SU-DHL-6 (cell line): ENCODE measurements around the gene HERC5.

Source experiments
- H2AFZ ChIP-seq: fragments of 200-600 bp; sonication (generic); 2 replicates; pipeline ENCODE4 v1.6.1; 2014; ENCODE audit warnings: low read depth, mild to moderate bottlenecking, moderate library complexity, mixed read lengths, antibody characterized with exemption, low read length; ENCODE audit not compliant: severe bottlenecking
- H3F3A ChIP-seq: fragments of 200-600 bp; shearing (Covaris generic); 2 replicates; pipeline ENCODE4 v1.6.0; 2016; ENCODE audit warnings: antibody characterized with exemption, mild to moderate bottlenecking; ENCODE audit not compliant: insufficient read depth
- H3K27ac ChIP-seq: fragments of 200-600 bp; sonication (generic); 2 replicates; pipeline ENCODE4 v1.5.1; 2016; ENCODE audit warnings: low read depth, mild to moderate bottlenecking, low read length, moderate library complexity, mixed read lengths
- H3K27me3 ChIP-seq: fragments of 200-600 bp; sonication (generic), shearing (Covaris generic); 2 replicates; pipeline ENCODE4 v1.6.0; 2014; ENCODE audit warnings: mild to moderate bottlenecking, low read length
- H3K36me3 ChIP-seq: fragments of 200-600 bp; sonication (generic); 2 replicates; pipeline ENCODE4 v1.6.1; 2014; ENCODE audit warnings: mild to moderate bottlenecking, low read length, mixed read lengths
- H3K4me2 ChIP-seq: fragments of 300-600, 200-600 bp; shearing (Covaris generic), sonication (generic); 2 replicates; pipeline ENCODE4 v1.6.0; 2014; ENCODE audit warnings: low read length, low read depth, mild to moderate bottlenecking; ENCODE audit not compliant: poor library complexity, severe bottlenecking
- H3K4me3 ChIP-seq: fragments of 200-600 bp; sonication (generic); 2 replicates; pipeline ENCODE4 v1.5.1; 2014; ENCODE audit warnings: antibody characterized with exemption, low read length, mild to moderate bottlenecking, mixed read lengths; ENCODE audit not compliant: insufficient read depth, poor library complexity, severe bottlenecking
- H3K79me2 ChIP-seq: fragments of 200-600 bp; sonication (generic); 2 replicates; pipeline ENCODE4 v1.6.1; 2014; ENCODE audit warnings: mild to moderate bottlenecking, low read length, moderate library complexity; ENCODE audit not compliant: insufficient read depth
- H3K9ac ChIP-seq: fragments of 200-600 bp; sonication (generic); 2 replicates; pipeline ENCODE4 v1.7.0; 2014; ENCODE audit warnings: mild to moderate bottlenecking, low read length
- H3K9me2 ChIP-seq: fragments of 200-600 bp; sonication (generic); replicated peaks from 2 replicates; pipeline ENCODE4 v1.6.1; 2014; ENCODE audit warnings: low read length; ENCODE audit not compliant: insufficient read depth
- H3K9me3 ChIP-seq: fragments of 200-600 bp; sonication (generic); 2 replicates; pipeline ENCODE4 v1.6.1; 2014; ENCODE audit warnings: low read length, mixed read lengths; ENCODE audit not compliant: insufficient read depth
- H4K20me1 ChIP-seq: fragments of 200-600 bp; sonication (generic); 2 replicates; pipeline ENCODE4 v1.6.1; 2014; ENCODE audit warnings: low read depth, mild to moderate bottlenecking, antibody characterized with exemption, low read length, moderate library complexity, mixed read lengths
- EZH2phosphoT487 ChIP-seq: fragments of 200-600 bp; sonication (generic), shearing (Covaris generic); conservative IDR thresholded peaks from 2 replicates; pipeline ENCODE4 v1.6.1; 2018; ENCODE audit warnings: mild to moderate bottlenecking, antibody characterized with exemption, low read length, moderate library complexity, mixed read lengths
- TF ChIP-seq, protein P1 (sequence below): fragments of 200-600 bp; sonication (generic); IDR thresholded peaks from one replicate; pipeline ENCODE4 v1.5.1; 2017; ENCODE audit warnings: antibody characterized with exemption, mild to moderate bottlenecking, low read length, moderate library complexity; ENCODE audit not compliant: insufficient read depth, poor library complexity, severe bottlenecking

HERC5 gene

DNA sequence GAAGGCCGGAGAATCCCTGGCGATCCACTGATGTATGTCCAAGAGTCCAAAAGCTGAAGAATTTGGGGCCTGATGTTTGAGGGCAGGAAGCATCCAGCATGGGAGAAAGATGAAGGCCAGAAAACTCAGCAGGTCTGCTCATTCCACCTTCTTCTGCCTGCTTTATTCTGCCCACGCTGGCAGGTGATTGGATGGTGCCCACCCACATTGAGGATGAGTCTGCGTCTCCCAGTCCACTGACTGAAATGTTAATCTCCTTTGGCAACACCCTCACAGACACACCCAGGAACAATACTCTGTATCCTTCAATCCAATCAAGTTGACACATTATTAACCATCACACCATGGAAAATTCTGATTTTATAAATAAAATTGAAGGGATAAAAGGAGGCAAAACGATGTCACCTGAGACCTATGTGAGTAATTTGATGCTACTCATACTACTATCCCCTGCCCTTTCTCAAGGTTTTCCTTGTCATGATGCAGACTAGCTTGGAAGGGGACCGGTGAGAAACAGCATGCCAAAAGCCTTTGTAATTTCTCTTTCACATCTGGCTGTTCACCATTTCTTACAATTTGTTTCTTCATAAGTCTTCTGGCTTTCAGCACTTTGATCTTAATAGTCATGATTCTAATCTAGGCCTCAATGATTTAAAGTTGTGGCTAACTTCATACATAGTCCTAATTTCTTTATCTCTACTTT lies 76.3 kb downstream of the HERC5 start:
- Histone ChIP-seq H3K9me2 (no peaks in the 10 kb centered on the region), H3K36me3 (no peaks in the 10 kb centered on the region), H3K9ac (no peak overlapping the region), H3K27ac (no peak overlapping the region), H3K9me3 (no peaks in the 10 kb centered on the region), H3K4me2 (no peak overlapping the region), H3K79me2 (no peaks in the 10 kb centered on the region), H3F3A (no peaks in the 10 kb centered on the region), H2AFZ (no peak overlapping the region), H3K4me3 (no peak overlapping the region), H4K20me1 (no peaks in the 10 kb centered on the region), H3K27me3 (no peaks in the 10 kb centered on the region)
- TF ChIP-seq, protein P1, sequence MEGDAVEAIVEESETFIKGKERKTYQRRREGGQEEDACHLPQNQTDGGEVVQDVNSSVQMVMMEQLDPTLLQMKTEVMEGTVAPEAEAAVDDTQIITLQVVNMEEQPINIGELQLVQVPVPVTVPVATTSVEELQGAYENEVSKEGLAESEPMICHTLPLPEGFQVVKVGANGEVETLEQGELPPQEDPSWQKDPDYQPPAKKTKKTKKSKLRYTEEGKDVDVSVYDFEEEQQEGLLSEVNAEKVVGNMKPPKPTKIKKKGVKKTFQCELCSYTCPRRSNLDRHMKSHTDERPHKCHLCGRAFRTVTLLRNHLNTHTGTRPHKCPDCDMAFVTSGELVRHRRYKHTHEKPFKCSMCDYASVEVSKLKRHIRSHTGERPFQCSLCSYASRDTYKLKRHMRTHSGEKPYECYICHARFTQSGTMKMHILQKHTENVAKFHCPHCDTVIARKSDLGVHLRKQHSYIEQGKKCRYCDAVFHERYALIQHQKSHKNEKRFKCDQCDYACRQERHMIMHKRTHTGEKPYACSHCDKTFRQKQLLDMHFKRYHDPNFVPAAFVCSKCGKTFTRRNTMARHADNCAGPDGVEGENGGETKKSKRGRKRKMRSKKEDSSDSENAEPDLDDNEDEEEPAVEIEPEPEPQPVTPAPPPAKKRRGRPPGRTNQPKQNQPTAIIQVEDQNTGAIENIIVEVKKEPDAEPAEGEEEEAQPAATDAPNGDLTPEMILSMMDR = no peak
- TF ChIP-seq EZH2phosphoT487 = no peak

DNA sequence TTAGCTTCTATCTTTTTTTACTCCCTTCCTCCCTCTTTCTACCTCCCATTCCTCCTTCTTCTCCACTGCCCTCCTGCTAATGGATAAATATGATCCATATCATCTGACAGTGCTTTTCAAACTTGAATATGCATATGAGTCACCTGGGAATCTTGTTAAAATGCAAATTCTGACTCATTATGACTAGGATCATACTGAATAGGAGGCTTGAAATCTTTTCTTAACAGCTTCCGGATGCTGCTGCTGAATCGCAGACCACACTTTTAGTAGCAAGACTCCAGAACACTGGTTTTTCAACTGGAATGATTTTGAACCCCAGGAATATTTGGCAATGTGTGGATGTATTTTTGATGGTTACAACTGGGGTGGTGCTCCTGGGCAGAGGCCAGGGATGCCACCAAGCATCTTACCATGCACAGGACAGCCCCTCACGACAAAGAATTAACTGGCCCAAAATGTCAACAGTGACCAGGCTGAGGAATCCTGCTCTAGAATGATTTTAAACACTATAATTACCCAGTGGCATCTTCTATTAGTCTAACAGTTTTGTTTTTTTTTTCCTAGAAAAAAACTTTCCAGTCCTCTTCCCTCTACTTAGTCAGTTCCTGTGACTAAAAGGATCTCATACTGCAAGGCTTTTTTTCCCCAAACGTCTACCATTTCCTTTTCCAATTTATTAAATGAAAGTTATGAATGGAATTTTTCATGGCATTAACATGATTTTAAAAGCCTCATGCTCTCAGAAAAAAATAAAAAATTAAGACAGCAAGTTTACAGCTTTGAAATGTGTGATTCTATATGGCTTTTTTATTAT lies 77.2 kb downstream of the HERC5 start:
- Histone ChIP-seq H3K27me3 (no peaks in the 10 kb centered on the region), H3K4me3 (no peak overlapping the region), H4K20me1 (no peaks in the 10 kb centered on the region), H3K27ac (no peak overlapping the region), H3K4me2 (no peak overlapping the region), H3K9me3 (no peaks in the 10 kb centered on the region), H3F3A (no peaks in the 10 kb centered on the region), H3K9ac (no peak overlapping the region), H3K9me2 (no peaks in the 10 kb centered on the region), H3K79me2 (no peaks in the 10 kb centered on the region), H2AFZ (no peak overlapping the region), H3K36me3 (no peaks in the 10 kb centered on the region)
- TF ChIP-seq EZH2phosphoT487 = no peak
- TF ChIP-seq, protein P1 = no peak

DNA sequence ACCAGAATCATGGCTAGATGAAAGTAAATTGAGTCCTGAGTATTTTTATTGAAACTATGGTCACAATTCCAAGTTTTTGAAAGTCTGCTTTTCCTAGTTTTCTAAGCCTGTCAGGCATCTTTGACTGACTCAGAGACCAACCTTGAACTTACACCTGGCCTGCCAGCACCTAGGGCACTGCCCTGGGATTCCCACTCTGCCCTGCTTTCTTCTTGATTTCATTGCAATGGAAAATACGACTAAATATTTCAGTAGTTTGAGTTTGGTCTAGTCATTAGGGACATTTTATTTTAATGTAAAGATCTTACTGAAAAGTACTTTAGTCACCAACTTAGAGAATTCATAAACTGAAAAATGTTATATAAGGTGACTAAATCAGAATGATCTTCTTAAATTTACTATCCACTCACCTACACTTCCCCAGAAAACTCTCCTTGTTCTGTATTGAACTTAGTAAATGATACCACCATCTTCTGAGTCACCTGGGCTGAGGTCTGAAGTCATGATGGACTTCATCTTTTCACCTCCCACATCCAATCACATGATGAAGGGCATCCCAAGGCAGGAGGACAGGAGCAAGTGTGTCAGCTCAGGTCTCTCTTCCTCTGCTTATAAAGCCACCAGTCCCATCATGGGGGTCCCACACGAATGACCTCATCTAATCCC lies 78.3 kb downstream of the HERC5 start:
- no peaks in the 10 kb centered on the region for H3K27me3 ChIP-seq
- no peaks in the 10 kb centered on the region for H3F3A ChIP-seq
- no peaks in the 10 kb centered on the region for H3K36me3 ChIP-seq
- H3K27ac ChIP-seq = no peak overlapping the region
- H2AFZ ChIP-seq = no peak overlapping the region
- H3K9me2 ChIP-seq = no peaks in the 10 kb centered on the region
- TF ChIP-seq, protein P1 = no peak
- no peak for TF ChIP-seq EZH2phosphoT487
- no peak overlapping the region for H3K4me3 ChIP-seq
- H4K20me1 ChIP-seq = no peaks in the 10 kb centered on the region
- no peaks in the 10 kb centered on the region for H3K79me2 ChIP-seq
- no peak overlapping the region for H3K4me2 ChIP-seq
- no peaks in the 10 kb centered on the region for H3K9me3 ChIP-seq
- H3K9ac ChIP-seq = no peak overlapping the region
